ENCODE results near the gene DNTTIP2.
A peak's percentile ranks its signal among the peaks of the same experiment; 100 is the strongest.
"Not testable (repeated sequence)": the region's sequence is repeated elsewhere in the genome, so short reads cannot be mapped to it uniquely, and the experiment has no call there.

Gene DNTTIP2

GRCh38 chr1:93842750-93843500 is 36.1 kb downstream of the DNTTIP2 start:
- H3K4me3 ChIP-seq (ENCODE audit: low read length) = no peak overlapping the region
- DNase-seq (ENCODE audit: low read depth) = no peak
- TF ChIP-seq CTCF (IDR thresholded peaks at IDR 0.05; ENCODE audit: insufficient read depth, low read depth, low read length, missing control alignments) = no peak

GRCh38 chr1:93841771-93842170 is 37.2 kb downstream of the DNTTIP2 start:
- TF ChIP-seq CTCF (IDR thresholded peaks at IDR 0.05; ENCODE audit: insufficient read depth, low read depth, low read length, missing control alignments) = no peak
- no peak for DNase-seq (ENCODE audit: low read depth)
- no peak overlapping the region for H3K4me3 ChIP-seq (ENCODE audit: low read length)

- DNase-seq (ENCODE audit: low read depth) = no peak
- TF ChIP-seq CTCF (IDR thresholded peaks at IDR 0.05; ENCODE audit: insufficient read depth, low read depth, low read length, missing control alignments) = no peak
- H3K4me3 ChIP-seq (ENCODE audit: low read length) = no peak overlapping the region
Measured at GRCh38 chr1:93840956-93841482, 38.0 kb downstream of the DNTTIP2 start.

- no peak for TF ChIP-seq CTCF (IDR thresholded peaks at IDR 0.05; ENCODE audit: insufficient read depth, low read depth, low read length, missing control alignments)
- DNase-seq (ENCODE audit: low read depth) = no peak
- no peak overlapping the region for H3K4me3 ChIP-seq (ENCODE audit: low read length)
Measured at GRCh38 chr1:93839753-93840152, 39.3 kb downstream of the DNTTIP2 start.

- TF ChIP-seq CTCF (IDR thresholded peaks at IDR 0.05; ENCODE audit: insufficient read depth, low read depth, low read length, missing control alignments) = no peak
- no peak overlapping the region for H3K4me3 ChIP-seq (ENCODE audit: low read length)
- DNase-seq (ENCODE audit: low read depth) = peak; percentile 86
Measured at GRCh38 chr1:93839307-93839706, 39.7 kb downstream of the DNTTIP2 start.

- no peak for TF ChIP-seq CTCF (IDR thresholded peaks at IDR 0.05; ENCODE audit: insufficient read depth, low read depth, low read length, missing control alignments)
- no peak for DNase-seq (ENCODE audit: low read depth)
- H3K4me3 ChIP-seq (ENCODE audit: low read length) = no peak overlapping the region
Measured at GRCh38 chr1:93837961-93838360, 41.0 kb downstream of the DNTTIP2 start.

- H3K4me3 ChIP-seq (ENCODE audit: low read length); DNase-seq (ENCODE audit: low read depth): not testable (repeated sequence)
Measured at GRCh38 chr1:93833293-93833692, 45.7 kb downstream of the DNTTIP2 start.
